Measurements from ENCODE around the gene EDAR.

DNA sequence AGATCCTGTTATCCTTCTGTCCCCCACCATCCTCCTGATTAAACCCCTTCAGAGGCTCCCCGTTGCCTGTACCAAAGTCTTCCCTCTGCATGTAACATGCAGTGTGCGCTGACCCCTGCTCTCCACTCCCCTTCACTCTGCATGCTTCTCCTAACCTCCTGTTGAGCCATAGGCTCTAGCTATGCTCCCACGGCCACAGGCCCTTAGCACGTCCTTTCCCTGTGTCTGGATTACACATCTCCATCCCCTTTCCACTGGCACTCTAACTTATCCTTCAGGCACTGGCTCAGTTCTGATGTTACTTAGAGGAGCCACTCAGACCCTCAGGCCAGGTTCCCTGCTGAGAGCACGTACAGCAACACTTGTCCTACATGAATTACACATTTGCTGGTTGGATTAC lies 29.4 kb upstream of the EDAR start:
- no peak for TF ChIP-seq POLR2A (IDR thresholded peaks at IDR 0.05)
- TF ChIP-seq, protein P1, sequence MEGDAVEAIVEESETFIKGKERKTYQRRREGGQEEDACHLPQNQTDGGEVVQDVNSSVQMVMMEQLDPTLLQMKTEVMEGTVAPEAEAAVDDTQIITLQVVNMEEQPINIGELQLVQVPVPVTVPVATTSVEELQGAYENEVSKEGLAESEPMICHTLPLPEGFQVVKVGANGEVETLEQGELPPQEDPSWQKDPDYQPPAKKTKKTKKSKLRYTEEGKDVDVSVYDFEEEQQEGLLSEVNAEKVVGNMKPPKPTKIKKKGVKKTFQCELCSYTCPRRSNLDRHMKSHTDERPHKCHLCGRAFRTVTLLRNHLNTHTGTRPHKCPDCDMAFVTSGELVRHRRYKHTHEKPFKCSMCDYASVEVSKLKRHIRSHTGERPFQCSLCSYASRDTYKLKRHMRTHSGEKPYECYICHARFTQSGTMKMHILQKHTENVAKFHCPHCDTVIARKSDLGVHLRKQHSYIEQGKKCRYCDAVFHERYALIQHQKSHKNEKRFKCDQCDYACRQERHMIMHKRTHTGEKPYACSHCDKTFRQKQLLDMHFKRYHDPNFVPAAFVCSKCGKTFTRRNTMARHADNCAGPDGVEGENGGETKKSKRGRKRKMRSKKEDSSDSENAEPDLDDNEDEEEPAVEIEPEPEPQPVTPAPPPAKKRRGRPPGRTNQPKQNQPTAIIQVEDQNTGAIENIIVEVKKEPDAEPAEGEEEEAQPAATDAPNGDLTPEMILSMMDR (IDR thresholded peaks at IDR 0.05 in 4 of 5, conservative IDR thresholded peaks at IDR 0.05 in 1 of 5) = no peak

All from gastrocnemius medialis (tissue), 4 donors.